B cell (primary cell): ENCODE data around the gene C12orf54. TPM values are rescaled to one million over a fixed set of nuclear protein-coding genes. Genes with fewer than 3 reads are reported as not detected.

Source experiments
- ATAC-seq: fragments of 200-7000 bp; cut with Tn5 transposase; one replicate; pipeline ENCODE4 v1.10.0; 2021; ENCODE audit warnings: low read depth, mild to moderate bottlenecking, moderate number of reproducible peaks, moderate library complexity
- CTCF ChIA-PET: fragments of 350-600 bp; sonication (Branson Sonifier 250); formaldehyde crosslinking; loops from one replicate; lab custom pipeline; 2021; ENCODE audit warnings: antibody characterized with exemption, inconsistent platforms; lab: Charles Lee
- POLR2A ChIA-PET: fragments of 350-600 bp; sonication (Branson Sonifier 250); formaldehyde crosslinking; loops from one replicate; lab custom pipeline; 2021; ENCODE audit warnings: antibody characterized with exemption; lab: Charles Lee
- DNase-seq: peaks from one replicate; pipeline ENCODE4 v3.0.0; 2013
- H2AFZ ChIP-seq: 2 replicates; pipeline ENCODE4 v1.6.1; 2012; ENCODE audit warnings: mild to moderate bottlenecking, low read depth, low read length; ENCODE audit not compliant: insufficient read depth, poor library complexity, severe bottlenecking
- H3K27ac ChIP-seq, 2 donors: 1 replicate in 1 of 2; 2 replicates in 1 of 2; pipeline ENCODE4 v1.5.1; 2012 to 2013; ENCODE audit warnings: low read length in 2 of 2, mild to moderate bottlenecking in 2 of 2, moderate library complexity in 1 of 2
- H3K27me3 ChIP-seq, 4 experiments: fragments of 200-600 bp in 1 of 4; sonication (generic) in 1 of 4; replicated peaks in 1 of 4; 1 replicate in 2 of 4; 2 replicates in 2 of 4; pipeline versions ENCODE4 v1.6.1 to v1.7.0; 2013 to 2016; ENCODE audit warnings: low read length in 3 of 4, mild to moderate bottlenecking in 2 of 4, mixed read lengths in 1 of 4, moderate library complexity in 1 of 4; ENCODE audit not compliant: insufficient read depth in 4 of 4, control insufficient read depth in 3 of 4; ENCODE audit errors: control extremely low read depth in 1 of 4
- H3K36me3 ChIP-seq, 2 experiments: replicated peaks in 1 of 2; 1 replicate in 1 of 2; 2 replicates in 1 of 2; pipeline versions ENCODE4 v1.6.1 to v1.7.1; 2013; ENCODE audit warnings: low read length in 1 of 2; ENCODE audit not compliant: insufficient read depth in 2 of 2, control insufficient read depth in 1 of 2; ENCODE audit errors: control extremely low read depth in 1 of 2, extremely low read depth in 1 of 2
- H3K4me1 ChIP-seq, 2 donors: fragments of 200-600 bp in 1 of 2; sonication (generic) in 1 of 2; 1 replicate in 1 of 2; 2 replicates in 1 of 2; pipeline versions ENCODE4 v1.5.1 to v1.6.1; 2013 to 2017; ENCODE audit warnings: low read length in 2 of 2; ENCODE audit not compliant: control insufficient read depth in 2 of 2, insufficient read depth in 2 of 2
- H3K4me2 ChIP-seq: replicated peaks from 2 replicates; pipeline ENCODE3; 2012; ENCODE audit warnings: mild to moderate bottlenecking, low read depth, low read length; ENCODE audit not compliant: poor library complexity, severe bottlenecking
- H3K4me3 ChIP-seq, 5 experiments: fragments of 200-600 bp in 1 of 5; sonication (generic) in 1 of 5; 1 replicate in 3 of 5; 2 replicates in 2 of 5; pipeline versions ENCODE4 v1.5.1 to v1.7.0; 2011 to 2016; ENCODE audit warnings: low read length in 4 of 5, mild to moderate bottlenecking in 4 of 5, low read depth in 2 of 5, control low read depth in 1 of 5, moderate library complexity in 1 of 5; ENCODE audit not compliant: insufficient read depth in 1 of 5; ENCODE audit errors: control extremely low read depth in 1 of 5, extremely low read depth in 1 of 5
- H3K79me2 ChIP-seq: fragments of 200-600 bp; sonication (generic); one replicate; pipeline ENCODE4 v1.6.0; 2016; ENCODE audit warnings: low read length; ENCODE audit not compliant: control insufficient read depth, insufficient read depth
- H3K9ac ChIP-seq: fragments of 200-600 bp; sonication (generic); 2 replicates; pipeline ENCODE4 v1.6.1; 2017; ENCODE audit warnings: mild to moderate bottlenecking, low read length, moderate library complexity
- H3K9me3 ChIP-seq, 3 donors: one replicate each; pipeline versions ENCODE4 v1.6.1 to v1.7.1; 2013; ENCODE audit warnings: low read length in 2 of 3; ENCODE audit not compliant: control insufficient read depth in 2 of 3, insufficient read depth in 1 of 3; ENCODE audit errors: control extremely low read depth in 1 of 3
- H4K20me1 ChIP-seq: 2 replicates; pipeline ENCODE4 v1.6.0; 2012; ENCODE audit warnings: mild to moderate bottlenecking, low read length; ENCODE audit not compliant: insufficient read depth, control insufficient read depth, poor library complexity, severe bottlenecking
- H3K27ac Mint-ChIP-seq: one replicate; pipeline ENCODE4 v1.8.0; 2021; ENCODE audit warnings: mixed read lengths
- H3K27me3 Mint-ChIP-seq: one replicate; pipeline ENCODE4 v1.8.0; 2021; ENCODE audit warnings: mixed read lengths
- H3K4me1 Mint-ChIP-seq: one replicate; pipeline ENCODE4 v1.8.0; 2021; ENCODE audit warnings: mixed read lengths
- H3K4me3 Mint-ChIP-seq: one replicate; pipeline ENCODE4 v1.8.0; 2021; ENCODE audit warnings: mixed read lengths
- H3K9me3 Mint-ChIP-seq: one replicate; pipeline ENCODE4 v1.8.0; 2022; ENCODE audit warnings: mixed read lengths; ENCODE audit not compliant: insufficient read depth
- EZH2 ChIP-seq: IDR thresholded peaks from 2 replicates; pipeline ENCODE4 v1.6.1; 2012; ENCODE audit warnings: borderline replicate concordance, low read depth, mild to moderate bottlenecking, moderate library complexity, low read length; ENCODE audit not compliant: insufficient read depth, poor library complexity, severe bottlenecking
- WGBS: methylation state at CpG from one replicate; pipeline ENCODE4 v1.1.5; 2013; ENCODE audit warnings: missing lambda C conversion rate; ENCODE audit not compliant: insufficient coverage; 5-methylcytosine and 5-hydroxymethylcytosine counted together
- intact Hi-C: fragments of 100-400 bp; cut with micrococcal nuclease; formaldehyde crosslinking; loops from one replicate; pipeline ENCODE4 v1.10.0; 2022
- polyA plus RNA-seq: library from polyadenylated mRNA; depleted of rRNA; stranded (reverse); fragments of >200 nt; gene quantifications from 2 replicates; pipeline ENCODE4 v1.2.3, GENCODE V29; 2012
- total RNA-seq, 2 donors: library from RNA; stranded (reverse); fragments of 120-200 nt in 1 of 2; gene quantifications; 1 replicate in 1 of 2; 2 replicates in 1 of 2; pipeline versions ENCODE4 v1.2.3 to v1.2.4, GENCODE V29; 2013 to 2022
- TF ChIP-seq, protein P1 (sequence below): fragments of 200-600 bp; IDR thresholded peaks from one replicate; pipeline ENCODE4 v1.8.0; 2022; ENCODE audit warnings: antibody characterized with exemption, mild to moderate bottlenecking

Gene C12orf54
- total and polyA plus RNA-seq, 2 donors (not counting 1 experiment from before 2014, with no cell fraction given), result not detected

DNA sequence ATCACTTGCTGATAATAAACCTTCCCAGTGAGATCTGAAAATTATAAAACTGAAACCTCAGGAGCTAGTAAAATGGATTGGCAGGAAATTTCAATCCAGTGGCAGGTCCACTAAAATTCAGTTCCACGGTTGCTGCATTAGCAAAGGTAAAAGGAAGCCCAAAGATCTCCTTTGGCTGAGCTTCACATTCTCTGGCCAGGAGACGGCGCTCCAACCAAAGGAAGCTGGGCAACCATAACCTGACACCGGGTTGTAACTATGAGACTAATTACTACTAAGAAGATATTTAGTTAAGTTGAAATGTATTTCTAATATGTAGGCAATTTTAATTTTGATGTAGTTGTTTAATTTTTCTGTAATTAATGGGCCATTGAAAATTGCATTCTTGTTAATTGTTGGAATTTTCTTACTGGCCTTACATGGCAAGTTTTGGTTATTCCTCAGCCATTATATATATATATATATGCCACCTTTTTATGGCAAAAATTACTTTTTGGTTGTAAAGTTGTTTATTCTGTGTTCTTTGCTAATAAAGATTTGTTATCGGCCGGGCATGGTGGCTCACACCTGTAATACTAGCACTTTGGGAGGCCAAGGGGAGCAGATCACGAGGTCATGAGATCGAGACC is 60.1 kb downstream of the C12orf54 start:
- Histone ChIP-seq H3K9me3 (no peaks in the 10 kb centered on the region), H3K4me3 (no peak overlapping the region), H3K4me2 (no peak overlapping the region), H3K9ac (no peak overlapping the region), H4K20me1 (no peaks in the 10 kb centered on the region), H3K79me2 (no peaks in the 10 kb centered on the region), H2AFZ (no peak overlapping the region), H3K4me1 (no peaks in the 10 kb centered on the region), H3K27me3 (no peaks in the 10 kb centered on the region), H3K27ac (no peak overlapping the region), H3K36me3 (no peaks in the 10 kb centered on the region)
- DNase-seq, result no peak
- 55% methylated on average over 1 of the region's 8 CpGs for WGBS
- no peak overlapping the region for H3K27ac Mint-ChIP-seq
- intact Hi-C loops, result no loop called here
- no peak overlapping the region for H3K4me3 Mint-ChIP-seq
- H3K9me3 Mint-ChIP-seq, result no peaks in the 10 kb centered on the region
- ChIA-PET POLR2A (no interaction called here), CTCF (interaction anchor here (1.6 kb wide), 1 partner anchor 75 kb away, joined by 4 read pairs; no protein-coding TSS in a partner anchor)
- no peak for ATAC-seq
- peaks cover 15% of the 10 kb centered on the region for H3K27me3 Mint-ChIP-seq
- H3K4me1 Mint-ChIP-seq, result no peaks in the 10 kb centered on the region
- no peak for TF ChIP-seq EZH2
- TF ChIP-seq, protein P1, sequence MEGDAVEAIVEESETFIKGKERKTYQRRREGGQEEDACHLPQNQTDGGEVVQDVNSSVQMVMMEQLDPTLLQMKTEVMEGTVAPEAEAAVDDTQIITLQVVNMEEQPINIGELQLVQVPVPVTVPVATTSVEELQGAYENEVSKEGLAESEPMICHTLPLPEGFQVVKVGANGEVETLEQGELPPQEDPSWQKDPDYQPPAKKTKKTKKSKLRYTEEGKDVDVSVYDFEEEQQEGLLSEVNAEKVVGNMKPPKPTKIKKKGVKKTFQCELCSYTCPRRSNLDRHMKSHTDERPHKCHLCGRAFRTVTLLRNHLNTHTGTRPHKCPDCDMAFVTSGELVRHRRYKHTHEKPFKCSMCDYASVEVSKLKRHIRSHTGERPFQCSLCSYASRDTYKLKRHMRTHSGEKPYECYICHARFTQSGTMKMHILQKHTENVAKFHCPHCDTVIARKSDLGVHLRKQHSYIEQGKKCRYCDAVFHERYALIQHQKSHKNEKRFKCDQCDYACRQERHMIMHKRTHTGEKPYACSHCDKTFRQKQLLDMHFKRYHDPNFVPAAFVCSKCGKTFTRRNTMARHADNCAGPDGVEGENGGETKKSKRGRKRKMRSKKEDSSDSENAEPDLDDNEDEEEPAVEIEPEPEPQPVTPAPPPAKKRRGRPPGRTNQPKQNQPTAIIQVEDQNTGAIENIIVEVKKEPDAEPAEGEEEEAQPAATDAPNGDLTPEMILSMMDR, result no peak

DNA sequence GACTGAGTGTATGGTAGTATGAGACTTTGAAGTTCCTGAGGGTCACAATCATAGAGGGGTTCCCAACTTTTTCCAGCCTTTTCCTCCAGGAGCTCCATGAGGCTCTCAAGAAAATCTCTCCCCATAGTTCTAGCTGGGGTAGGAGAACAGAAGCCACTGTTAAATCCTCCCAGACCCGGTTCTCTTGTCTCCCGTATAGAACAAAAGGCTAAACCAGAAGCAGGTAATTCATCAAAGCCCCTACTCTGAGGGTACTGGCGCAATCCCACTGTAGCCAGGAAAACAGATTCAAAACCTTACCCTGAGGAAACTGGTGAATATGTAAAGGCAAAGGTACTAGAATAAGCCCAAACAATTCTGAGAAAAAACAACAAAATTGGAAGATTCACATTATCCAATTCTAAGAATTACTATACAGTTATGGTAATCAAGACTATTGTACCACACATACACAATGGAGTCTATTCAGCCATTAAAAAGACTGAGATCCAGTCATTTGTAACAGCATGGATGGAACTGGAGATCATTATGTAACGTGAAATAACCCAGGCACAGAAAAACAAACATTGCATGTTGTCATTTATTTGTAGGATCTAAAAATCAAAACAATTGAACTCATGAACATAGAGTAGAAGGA is 63.7 kb downstream of the C12orf54 start:
- H3K27ac ChIP-seq, result no peak overlapping the region
- no peak for TF ChIP-seq EZH2
- TF ChIP-seq, protein P1, result no peak
- no peak overlapping the region for H3K4me3 ChIP-seq
- intact Hi-C loops, result no loop called here
- DNase-seq (no peak), ATAC-seq (no peak)
- Mint-ChIP-seq H3K4me3 (no peak overlapping the region), H3K27ac (no peak overlapping the region), H3K27me3 (peaks cover 14% of the 10 kb centered on the region), H3K4me1 (no peaks in the 10 kb centered on the region), H3K9me3 (peaks cover 7% of the 10 kb centered on the region)
- no peak overlapping the region for H2AFZ ChIP-seq
- CTCF ChIA-PET, result interaction anchor here (0.6 to 2.2 kb wide), 2 partner anchors 15 to 72 kb away, joined by 5 to 6 read pairs; no protein-coding TSS in a partner anchor
- no peak overlapping the region for H3K4me2 ChIP-seq
- no peaks in the 10 kb centered on the region for H3K9me3 ChIP-seq
- no peak overlapping the region for H3K9ac ChIP-seq
- H3K4me1 ChIP-seq, result no peaks in the 10 kb centered on the region
- H3K27me3 ChIP-seq, result no peaks in the 10 kb centered on the region
- WGBS, result 80% methylated on average over 1 of the region's 4 CpGs
- H3K36me3 ChIP-seq, result no peaks in the 10 kb centered on the region
- POLR2A ChIA-PET, result no interaction called here
- no peaks in the 10 kb centered on the region for H3K79me2 ChIP-seq
- H4K20me1 ChIP-seq, result no peaks in the 10 kb centered on the region
